ENCODE results near the gene SHC1.

GRCh38 chr1:154994269-154994587, 23.7 kb upstream of the SHC1 start:
- TF ChIP-seq SP1 (IDR thresholded peaks at IDR 0.05), result no peak
- TF ChIP-seq HDGF (IDR thresholded peaks at IDR 0.05; ENCODE audit: borderline replicate concordance), result no peak
- no peak for TF ChIP-seq ELF4 (IDR thresholded peaks at IDR 0.05)
- no peak for TF ChIP-seq BHLHE40 (IDR thresholded peaks at IDR 0.05; ENCODE audit: borderline replicate concordance)

Data from HEK293T (cell line).